Neural cell (in vitro differentiated cells): ENCODE data around the gene COL15A1. TPM values are rescaled to one million over a fixed set of nuclear protein-coding genes. Genes with fewer than 3 reads are reported as not detected.

Experiments used
- H2AFZ ChIP-seq: fragments of 200-600, 300-800 bp; sonication (generic), shearing (Covaris generic); 2 replicates; pipeline ENCODE4 v1.6.0; 2014; ENCODE audit warnings: low read depth, mild to moderate bottlenecking, antibody characterized with exemption, low read length, moderate library complexity
- H3F3A ChIP-seq: fragments of 200-600 bp; shearing (Covaris generic); 2 replicates; pipeline ENCODE4 v1.6.1; 2016; ENCODE audit warnings: mild to moderate bottlenecking, moderate library complexity, mixed read lengths, antibody characterized with exemption, low read length; ENCODE audit not compliant: insufficient read depth, poor library complexity, severe bottlenecking
- H3K27ac ChIP-seq: fragments of 200-600, 300-800 bp; sonication (generic), shearing (Covaris generic); 2 replicates; pipeline ENCODE4 v1.5.1; 2014; ENCODE audit warnings: mild to moderate bottlenecking, low read length, moderate library complexity
- H3K27me3 ChIP-seq: fragments of 300-800, 200-600 bp; sonication (generic), shearing (Covaris generic); 2 replicates; pipeline ENCODE4 v1.6.0; 2014; ENCODE audit warnings: mild to moderate bottlenecking, low read depth, low read length, moderate library complexity; ENCODE audit not compliant: insufficient read depth
- H3K36me3 ChIP-seq: fragments of 300-800, 200-600 bp; sonication (generic), shearing (Covaris generic); 2 replicates; pipeline ENCODE4 v1.5.1; 2014; ENCODE audit warnings: mild to moderate bottlenecking, antibody characterized with exemption, low read length, moderate library complexity; ENCODE audit not compliant: insufficient read depth
- H3K4me2 ChIP-seq: fragments of 300-800, 200-600 bp; sonication (generic), shearing (Covaris generic); 2 replicates; pipeline ENCODE4 v1.6.0; 2014; ENCODE audit warnings: mild to moderate bottlenecking, low read length
- H3K4me3 ChIP-seq: fragments of 300-800, 200-600 bp; sonication (generic), shearing (Covaris generic); 2 replicates; pipeline ENCODE4 v1.5.1; 2014; ENCODE audit warnings: mild to moderate bottlenecking, low read length, moderate library complexity
- H3K79me2 ChIP-seq: fragments of 200-600 bp; shearing (Covaris generic); replicated peaks from 2 replicates; pipeline ENCODE4 v1.6.0; 2014; ENCODE audit warnings: mild to moderate bottlenecking, low read length, moderate library complexity; ENCODE audit not compliant: insufficient read depth
- H3K9ac ChIP-seq: fragments of 300-800, 200-600 bp; sonication (generic), shearing (Covaris generic); 2 replicates; pipeline ENCODE4 v1.6.1; 2016; ENCODE audit warnings: mild to moderate bottlenecking, low read length, mixed read lengths
- H3K9me2 ChIP-seq: fragments of 200-600 bp; shearing (Covaris generic); 2 replicates; pipeline ENCODE4 v1.6.1; 2016; ENCODE audit warnings: mild to moderate bottlenecking, low read length, mixed read lengths; ENCODE audit not compliant: insufficient read depth
- H3K9me3 ChIP-seq: fragments of 200-600, 300-800 bp; sonication (generic), shearing (Covaris generic); 2 replicates; pipeline ENCODE4 v1.6.1; 2016; ENCODE audit warnings: mild to moderate bottlenecking, mixed run types, low read length, moderate library complexity, mixed read lengths
- H4K20me1 ChIP-seq: fragments of 200-600 bp; shearing (Covaris generic); 2 replicates; pipeline ENCODE4 v1.6.1; 2016; ENCODE audit warnings: mild to moderate bottlenecking, mixed run types; ENCODE audit not compliant: insufficient read depth
- EP300 ChIP-seq: fragments of 450-650 bp; conservative IDR thresholded peaks from 2 replicates; pipeline ENCODE4 v1.6.1; 2014; ENCODE audit warnings: antibody characterized with exemption, mild to moderate bottlenecking, moderate library complexity; ENCODE audit not compliant: poor library complexity, severe bottlenecking
- EZH2 ChIP-seq: fragments of 200-600, 300-800 bp; shearing (Covaris generic), sonication (generic); IDR thresholded peaks from 2 replicates; pipeline ENCODE4 v1.6.1; 2014; ENCODE audit warnings: antibody characterized with exemption, low read length, borderline replicate concordance, mild to moderate bottlenecking; ENCODE audit not compliant: insufficient read depth, poor library complexity, severe bottlenecking
- MXI1 ChIP-seq: fragments of 450-650 bp; conservative IDR thresholded peaks from 2 replicates; pipeline ENCODE4 v1.6.1; 2014; ENCODE audit warnings: antibody characterized with exemption, mild to moderate bottlenecking; ENCODE audit not compliant: poor library complexity, severe bottlenecking
- POLR2AphosphoS5 ChIP-seq: IDR thresholded peaks from 2 replicates; pipeline ENCODE4 v1.6.1; 2012
- RAD21 ChIP-seq: fragments of 450-650 bp; conservative IDR thresholded peaks from 2 replicates; pipeline ENCODE4 v1.6.1; 2014; ENCODE audit warnings: antibody characterized with exemption, mild to moderate bottlenecking, moderate library complexity
- REST ChIP-seq: IDR thresholded peaks from 2 replicates; pipeline ENCODE4 v1.6.1; 2012; ENCODE audit warnings: borderline replicate concordance
- SMC3 ChIP-seq: fragments of 450-650 bp; conservative IDR thresholded peaks from 2 replicates; pipeline ENCODE4 v1.6.1; 2014; ENCODE audit warnings: antibody characterized with exemption, mild to moderate bottlenecking, moderate library complexity; ENCODE audit not compliant: poor library complexity
- TAF1 ChIP-seq: IDR thresholded peaks from 2 replicates; pipeline ENCODE4 v1.6.1; 2012; ENCODE audit warnings: low read depth
- polyA plus RNA-seq: library from polyadenylated mRNA; depleted of rRNA; stranded (reverse); fragments of >200 nt; gene quantifications from 2 replicates; pipeline ENCODE4 v1.2.3, GENCODE V29; 2014
- TF ChIP-seq, protein P1 (sequence below): fragments of 450-650 bp; IDR thresholded peaks from 2 replicates; pipeline ENCODE4 v1.5.1; 2014; ENCODE audit warnings: antibody characterized with exemption, mild to moderate bottlenecking, moderate library complexity; ENCODE audit not compliant: poor library complexity, severe bottlenecking

COL15A1 gene
- polyA plus RNA-seq, 1 donor from 2014 or later, result 2.8 TPM

- Histone ChIP-seq H3K27me3 (no peaks in the 10 kb centered on the region), H3K9me3 (no peaks in the 10 kb centered on the region), H2AFZ (no peak overlapping the region), H3K4me3 (peak overlapping the region; percentile 61), H4K20me1 (no peaks in the 10 kb centered on the region), H3K36me3 (no peaks in the 10 kb centered on the region), H3K9ac (no peak overlapping the region), H3K9me2 (no peaks in the 10 kb centered on the region), H3K4me2 (no peak overlapping the region), H3K27ac (no peak overlapping the region), H3K79me2 (no peaks in the 10 kb centered on the region), H3F3A (no peaks in the 10 kb centered on the region)
- TF ChIP-seq POLR2AphosphoS5, result no peak
- TF ChIP-seq REST, result no peak
- TF ChIP-seq EZH2, result no peak
- no peak for TF ChIP-seq TAF1
- TF ChIP-seq MXI1, result no peak
- TF ChIP-seq, protein P1, sequence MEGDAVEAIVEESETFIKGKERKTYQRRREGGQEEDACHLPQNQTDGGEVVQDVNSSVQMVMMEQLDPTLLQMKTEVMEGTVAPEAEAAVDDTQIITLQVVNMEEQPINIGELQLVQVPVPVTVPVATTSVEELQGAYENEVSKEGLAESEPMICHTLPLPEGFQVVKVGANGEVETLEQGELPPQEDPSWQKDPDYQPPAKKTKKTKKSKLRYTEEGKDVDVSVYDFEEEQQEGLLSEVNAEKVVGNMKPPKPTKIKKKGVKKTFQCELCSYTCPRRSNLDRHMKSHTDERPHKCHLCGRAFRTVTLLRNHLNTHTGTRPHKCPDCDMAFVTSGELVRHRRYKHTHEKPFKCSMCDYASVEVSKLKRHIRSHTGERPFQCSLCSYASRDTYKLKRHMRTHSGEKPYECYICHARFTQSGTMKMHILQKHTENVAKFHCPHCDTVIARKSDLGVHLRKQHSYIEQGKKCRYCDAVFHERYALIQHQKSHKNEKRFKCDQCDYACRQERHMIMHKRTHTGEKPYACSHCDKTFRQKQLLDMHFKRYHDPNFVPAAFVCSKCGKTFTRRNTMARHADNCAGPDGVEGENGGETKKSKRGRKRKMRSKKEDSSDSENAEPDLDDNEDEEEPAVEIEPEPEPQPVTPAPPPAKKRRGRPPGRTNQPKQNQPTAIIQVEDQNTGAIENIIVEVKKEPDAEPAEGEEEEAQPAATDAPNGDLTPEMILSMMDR, result no peak
- TF ChIP-seq RAD21, result no peak
- TF ChIP-seq EP300, result no peak
- no peak for TF ChIP-seq SMC3
Observed at GRCh38 chr9:98975838-98976237, 32.1 kb downstream of the COL15A1 start.

DNA sequence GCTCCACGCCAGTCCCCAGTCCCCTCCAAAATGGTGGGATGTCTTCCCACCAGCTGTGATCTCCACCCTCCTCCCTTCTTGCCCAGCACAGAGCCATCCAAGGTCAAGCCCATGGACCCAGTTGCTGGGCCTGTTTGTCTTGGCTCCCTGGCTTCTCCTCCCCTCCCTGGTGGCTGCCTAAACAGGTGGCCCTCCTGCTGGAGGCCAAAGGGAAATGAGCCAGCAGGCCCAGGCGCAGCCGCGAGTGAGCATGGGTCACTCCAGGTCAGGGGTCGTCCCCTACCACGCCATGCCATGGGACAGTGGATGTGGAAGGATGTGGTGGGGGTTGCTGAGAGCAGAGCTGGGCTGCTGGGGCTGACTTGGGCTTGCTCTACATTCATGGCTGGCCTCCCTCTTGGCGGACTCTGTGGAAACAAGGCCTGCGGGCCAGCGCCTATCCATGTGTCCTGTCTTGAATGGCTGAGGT, 33.6 kb downstream of the COL15A1 start:
- no peaks in the 10 kb centered on the region for H3K27me3 ChIP-seq
- no peaks in the 10 kb centered on the region for H3K79me2 ChIP-seq
- no peak overlapping the region for H3K4me2 ChIP-seq
- no peaks in the 10 kb centered on the region for H3K9me3 ChIP-seq
- H4K20me1 ChIP-seq, result no peaks in the 10 kb centered on the region
- no peak for TF ChIP-seq RAD21
- no peak for TF ChIP-seq EZH2
- TF ChIP-seq MXI1, result no peak
- no peak for TF ChIP-seq SMC3
- no peak for TF ChIP-seq POLR2AphosphoS5
- TF ChIP-seq, protein P1, result no peak
- no peak for TF ChIP-seq EP300
- H3K36me3 ChIP-seq, result no peaks in the 10 kb centered on the region
- no peaks in the 10 kb centered on the region for H3K9me2 ChIP-seq
- H3F3A ChIP-seq, result no peaks in the 10 kb centered on the region
- no peak overlapping the region for H2AFZ ChIP-seq
- no peak overlapping the region for H3K9ac ChIP-seq
- no peak overlapping the region for H3K27ac ChIP-seq
- no peak overlapping the region for H3K4me3 ChIP-seq
